ENCODE data around the gene COL1A1.

COL1A1 gene

GRCh38 chr17:50165867-50166517 is 35.4 kb downstream of the COL1A1 start, which contains the start of gene SGCA:
Gene SGCA (plus strand): TSS chr17:50166005. CDS start chr17:50166041, 36 bp downstream.
- no peak for ATAC-seq
- H3K9me3 Mint-ChIP-seq = no peaks in the 10 kb centered on the region

GRCh38 chr17:50165466-50165865 is 36.0 kb downstream of the COL1A1 start:
- H3K9me3 Mint-ChIP-seq = no peaks in the 10 kb centered on the region
- H3K27me3 Mint-ChIP-seq = no peaks in the 10 kb centered on the region
- H3K4me3 Mint-ChIP-seq = no peak overlapping the region
- no peaks in the 10 kb centered on the region for H3K36me3 Mint-ChIP-seq
- peaks cover 71% of the 10 kb centered on the region for H3K4me1 Mint-ChIP-seq
- no peak for ATAC-seq
- H3K27ac Mint-ChIP-seq = peak overlapping the region; percentile 75

More at GRCh38 chr17:50165867-50166517, 35.4 kb downstream of the COL1A1 start, which contains the start of gene SGCA:
- Mint-ChIP-seq H3K4me1 (peaks cover 71% of the 10 kb centered on the region), H3K4me3 (no peak within 1 kb of the TSS), H3K27me3 (no peaks in the 10 kb centered on the region), H3K27ac (peak within 1 kb of the TSS; percentile 75), H3K36me3 (no peaks in the 10 kb centered on the region)

GRCh38 chr17:50165066-50165465 is 36.4 kb downstream of the COL1A1 start:
- ATAC-seq = no peak
- peaks cover 72% of the 10 kb centered on the region for H3K4me1 Mint-ChIP-seq
- H3K27ac Mint-ChIP-seq = peak overlapping the region; percentile 75
- no peaks in the 10 kb centered on the region for H3K9me3 Mint-ChIP-seq
- no peaks in the 10 kb centered on the region for H3K36me3 Mint-ChIP-seq
- H3K4me3 Mint-ChIP-seq = no peak overlapping the region
- no peaks in the 10 kb centered on the region for H3K27me3 Mint-ChIP-seq

- no peaks in the 10 kb centered on the region for H3K36me3 Mint-ChIP-seq
- no peak overlapping the region for H3K4me3 Mint-ChIP-seq
- ATAC-seq = no peak
- H3K27me3 Mint-ChIP-seq = no peaks in the 10 kb centered on the region
- H3K4me1 Mint-ChIP-seq = peaks cover 72% of the 10 kb centered on the region
- H3K9me3 Mint-ChIP-seq = no peaks in the 10 kb centered on the region
- peak overlapping the region; percentile 75 for H3K27ac Mint-ChIP-seq
These were observed 36.8 kb downstream of the COL1A1 start for GRCh38 chr17:50164697-50164988.

GRCh38 chr17:50163843-50164696 is 37.4 kb downstream of the COL1A1 start:
- ATAC-seq = peak; percentile 68
- no peaks in the 10 kb centered on the region for H3K27me3 Mint-ChIP-seq
- no peaks in the 10 kb centered on the region for H3K9me3 Mint-ChIP-seq
- H3K4me1 Mint-ChIP-seq = peaks cover 66% of the 10 kb centered on the region
- H3K36me3 Mint-ChIP-seq = no peaks in the 10 kb centered on the region
- peak overlapping the region; percentile 66 for H3K27ac Mint-ChIP-seq
- H3K4me3 Mint-ChIP-seq = peak overlapping the region; percentile 40

GRCh38 chr17:50162466-50163254 is 38.8 kb downstream of the COL1A1 start:
- no peaks in the 10 kb centered on the region for H3K27me3 Mint-ChIP-seq
- peaks cover 52% of the 10 kb centered on the region for H3K4me1 Mint-ChIP-seq
- no peak overlapping the region for H3K4me3 Mint-ChIP-seq
- H3K36me3 Mint-ChIP-seq = no peaks in the 10 kb centered on the region
- peak overlapping the region; percentile 66 for H3K27ac Mint-ChIP-seq
- no peaks in the 10 kb centered on the region for H3K9me3 Mint-ChIP-seq
- ATAC-seq = no peak

GRCh38 chr17:50161911-50162288 is 39.5 kb downstream of the COL1A1 start:
- ATAC-seq = no peak
- Mint-ChIP-seq H3K4me1 (peaks cover 44% of the 10 kb centered on the region), H3K9me3 (no peaks in the 10 kb centered on the region), H3K27ac (peak overlapping the region; percentile 66), H3K27me3 (no peaks in the 10 kb centered on the region), H3K36me3 (no peaks in the 10 kb centered on the region), H3K4me3 (peak overlapping the region; percentile 62)

- Mint-ChIP-seq H3K27me3 (no peaks in the 10 kb centered on the region), H3K4me1 (peaks cover 40% of the 10 kb centered on the region)
- peak; percentile 96 for ATAC-seq
These were observed 40.2 kb downstream of the COL1A1 start for GRCh38 chr17:50161023-50161910.

GRCh38 chr17:50157891-50158290 is 43.5 kb downstream of the COL1A1 start:
- Mint-ChIP-seq H3K27me3 (no peaks in the 10 kb centered on the region), H3K27ac (no peak overlapping the region), H3K36me3 (no peaks in the 10 kb centered on the region), H3K4me3 (no peak overlapping the region), H3K4me1 (peaks cover 40% of the 10 kb centered on the region), H3K9me3 (no peaks in the 10 kb centered on the region)
- no peak for ATAC-seq

More at GRCh38 chr17:50161023-50161910, 40.2 kb downstream of the COL1A1 start:
- no peaks in the 10 kb centered on the region for H3K9me3 Mint-ChIP-seq
- H3K27ac Mint-ChIP-seq = peak overlapping the region; percentile 66
- H3K36me3 Mint-ChIP-seq = no peaks in the 10 kb centered on the region
- H3K4me3 Mint-ChIP-seq = peak overlapping the region; percentile 62

GRCh38 chr17:50155115-50155819 is 46.2 kb downstream of the COL1A1 start:
- Mint-ChIP-seq H3K4me3 (no peak overlapping the region), H3K27ac (peak overlapping the region; percentile 70), H3K27me3 (no peaks in the 10 kb centered on the region), H3K36me3 (no peaks in the 10 kb centered on the region), H3K9me3 (no peaks in the 10 kb centered on the region), H3K4me1 (peaks cover 23% of the 10 kb centered on the region)
- ATAC-seq = no peak

GRCh38 chr17:50154604-50155003 is 46.8 kb downstream of the COL1A1 start:
- H3K27me3 Mint-ChIP-seq = no peaks in the 10 kb centered on the region
- no peak for ATAC-seq
- H3K4me1 Mint-ChIP-seq = peaks cover 23% of the 10 kb centered on the region
- H3K9me3 Mint-ChIP-seq = no peaks in the 10 kb centered on the region
- no peak overlapping the region for H3K4me3 Mint-ChIP-seq
- H3K27ac Mint-ChIP-seq = peak overlapping the region; percentile 70
- H3K36me3 Mint-ChIP-seq = no peaks in the 10 kb centered on the region

GRCh38 chr17:50153650-50154575 is 47.5 kb downstream of the COL1A1 start:
- peaks cover 5% of the 10 kb centered on the region for H3K36me3 Mint-ChIP-seq
- no peak overlapping the region for H3K4me3 Mint-ChIP-seq
- peak overlapping the region; percentile 70 for H3K27ac Mint-ChIP-seq
- ATAC-seq = no peak
- no peaks in the 10 kb centered on the region for H3K9me3 Mint-ChIP-seq
- peaks cover 23% of the 10 kb centered on the region for H3K4me1 Mint-ChIP-seq
- H3K27me3 Mint-ChIP-seq = no peaks in the 10 kb centered on the region

- Mint-ChIP-seq H3K36me3 (peaks cover 14% of the 10 kb centered on the region), H3K4me3 (peak overlapping the region; percentile 92), H3K9me3 (no peaks in the 10 kb centered on the region), H3K27ac (peak overlapping the region; percentile 94), H3K4me1 (peaks cover 23% of the 10 kb centered on the region), H3K27me3 (no peaks in the 10 kb centered on the region)
- ATAC-seq = no peak
These were observed 48.7 kb downstream of the COL1A1 start for GRCh38 chr17:50152736-50153135.

Data from stimulated activated memory B cell treated with anti-CD40 and anti-IgM and Interleukin-4, amounts not matched to agents 10 μg/mL and 1 μg/mL and 100 μg/mL, for 72 hours (primary cell).